ENCODE results near the gene TBC1D8.
"Not testable (repeated sequence)": the region's sequence is repeated elsewhere in the genome, so short reads cannot be mapped to it uniquely, and the experiment has no call there.

TBC1D8 gene

GRCh38 chr2:101063352-101064124, 87.6 kb downstream of the TBC1D8 start:
- no peak for DNase-seq

DNA sequence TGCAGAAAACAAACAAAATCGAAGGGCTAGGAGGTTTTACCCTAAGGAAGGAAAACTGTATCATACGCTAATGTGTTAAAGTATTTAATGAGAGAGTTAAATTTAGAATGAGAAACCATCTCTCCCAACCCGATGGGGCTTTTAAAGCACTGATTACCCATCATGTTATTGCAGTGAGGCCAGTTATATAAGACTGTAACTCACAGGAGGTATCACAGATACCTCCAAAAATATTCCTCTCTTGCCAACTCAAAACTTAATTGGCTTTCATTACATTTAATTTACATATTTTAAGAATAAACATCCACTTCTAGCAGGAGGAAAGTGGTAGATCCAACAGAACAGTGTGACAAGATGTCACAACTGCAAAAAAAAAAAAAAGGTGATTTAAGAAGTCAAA, 92.8 kb downstream of the TBC1D8 start:
- DNase-seq, result no peak

DNA sequence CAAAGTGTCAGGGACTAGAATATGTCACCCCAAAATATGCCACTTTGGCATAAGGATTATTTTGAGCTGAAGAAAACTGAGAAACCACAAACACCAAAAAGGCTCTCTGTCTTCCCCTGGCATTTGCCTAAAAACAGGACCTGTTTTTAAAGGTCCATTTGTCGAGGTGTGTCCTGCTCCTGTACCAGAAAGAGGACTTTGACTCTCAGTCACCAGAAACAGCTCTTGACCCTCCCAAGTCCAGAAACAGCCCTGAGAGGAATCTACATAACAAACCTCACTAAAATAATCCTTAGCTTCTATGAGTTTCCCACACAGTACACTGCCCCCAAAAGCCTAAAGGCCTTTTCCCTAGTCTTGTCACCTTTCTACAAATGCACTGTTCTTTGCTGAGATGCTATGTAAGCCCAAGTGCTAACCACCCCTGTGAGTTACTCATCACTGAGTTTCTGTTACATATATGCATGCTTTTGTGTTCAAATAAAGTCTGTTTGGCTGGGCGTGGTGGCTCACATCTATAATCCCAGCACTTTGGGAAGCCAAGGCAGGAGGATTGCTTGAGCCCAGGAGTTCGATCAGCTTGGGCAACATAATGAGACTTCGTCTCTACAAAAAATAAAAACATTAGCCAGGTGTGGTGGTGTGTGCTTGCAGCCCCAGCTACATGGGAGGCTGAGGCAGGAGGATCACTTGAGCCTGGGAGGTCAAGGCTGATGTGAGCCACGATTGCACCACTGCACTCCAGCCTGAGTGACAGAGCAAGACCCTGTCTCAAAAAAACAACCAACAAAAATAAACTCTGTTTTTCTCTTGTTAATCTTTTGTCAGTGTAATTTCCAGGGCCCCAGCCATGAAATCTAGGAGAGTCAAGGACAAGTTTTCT, 93.9 kb downstream of the TBC1D8 start:
- no peak for DNase-seq

- no peak for DNase-seq
Measured at GRCh38 chr2:101053117-101053516, 98.1 kb downstream of the TBC1D8 start.

DNA sequence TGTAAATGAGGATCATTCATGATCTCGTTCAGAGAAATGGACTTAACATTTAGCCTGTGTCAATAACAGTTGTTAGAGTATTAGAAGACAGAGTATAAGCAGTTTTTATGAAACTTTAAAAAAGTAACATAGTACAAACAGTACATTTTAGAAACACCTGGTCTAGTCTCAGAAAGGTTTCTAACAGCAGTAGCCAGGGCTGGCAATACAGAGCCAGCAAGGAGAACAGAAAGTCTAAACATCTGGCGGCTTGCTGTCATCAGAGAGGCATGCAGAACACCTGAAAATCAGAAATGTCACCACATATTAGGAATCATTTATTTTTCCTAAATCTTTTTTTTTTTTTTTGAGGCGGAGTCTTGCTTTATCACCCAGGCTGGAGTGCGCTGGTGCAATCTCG, 99.0 kb downstream of the TBC1D8 start:
- DNase-seq, result no peak

DNA sequence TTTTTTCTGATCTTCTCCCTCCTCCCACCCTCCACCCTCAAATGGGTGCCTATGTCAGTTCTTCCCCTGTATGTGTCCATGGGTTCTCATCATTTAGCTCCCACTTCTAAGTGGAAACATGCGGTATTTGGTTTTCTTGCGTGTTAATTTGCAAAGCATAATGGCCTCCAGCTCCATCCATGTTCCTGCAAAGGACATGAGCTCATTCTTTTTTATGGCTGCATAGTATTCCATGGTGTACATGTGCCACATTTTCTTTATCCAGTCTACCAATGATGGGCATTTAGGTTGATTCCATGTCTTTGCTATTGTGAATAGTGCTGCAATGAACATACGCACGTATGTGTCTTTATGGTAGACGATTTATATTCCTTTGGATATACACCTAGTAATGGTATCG, 100.3 kb downstream of the TBC1D8 start:
- not testable (repeated sequence) for DNase-seq

GRCh38 chr2:101048756-101049155, 102.4 kb downstream of the TBC1D8 start:
- DNase-seq, result no peak

GRCh38 chr2:101047774-101048173, 103.4 kb downstream of the TBC1D8 start:
- DNase-seq, result no peak

DNA sequence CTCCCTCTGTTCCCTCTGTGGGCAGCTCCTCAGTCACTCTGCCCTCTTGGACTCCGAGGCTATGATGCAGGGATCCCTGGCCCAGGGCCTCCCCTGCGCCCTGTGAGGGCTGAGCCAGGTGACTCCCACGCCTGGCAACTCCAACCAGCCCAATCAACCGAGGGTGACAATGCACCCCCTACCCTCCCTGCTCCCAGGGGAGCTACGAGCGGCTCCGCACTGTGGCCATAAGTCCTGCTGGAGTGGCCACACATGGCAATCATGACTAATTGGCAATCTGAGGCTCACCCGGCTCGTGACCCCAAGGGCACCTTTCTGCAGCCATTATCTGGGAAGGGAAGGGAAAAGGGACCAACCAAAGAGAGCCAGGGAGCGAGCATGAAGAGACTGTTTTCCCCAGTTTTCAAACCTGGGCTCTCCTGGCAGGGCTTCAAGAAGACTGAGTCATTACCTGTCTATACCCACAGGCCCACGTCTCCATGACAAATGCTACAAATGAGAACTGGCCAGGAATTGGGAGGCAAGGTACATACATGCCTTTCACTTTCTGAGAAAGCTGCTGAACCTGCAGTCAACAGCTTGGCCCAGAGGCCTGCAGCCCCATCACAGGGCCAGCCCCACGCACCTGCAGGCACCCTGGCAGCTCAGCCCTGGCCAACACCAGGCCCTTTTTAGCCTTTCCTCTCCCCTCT, 104.0 kb downstream of the TBC1D8 start:
- no peak for DNase-seq

GRCh38 chr2:101045330-101045729, 105.9 kb downstream of the TBC1D8 start:
- no peak for DNase-seq

GRCh38 chr2:101041413-101041812, 109.8 kb downstream of the TBC1D8 start:
- DNase-seq, result no peak

DNA sequence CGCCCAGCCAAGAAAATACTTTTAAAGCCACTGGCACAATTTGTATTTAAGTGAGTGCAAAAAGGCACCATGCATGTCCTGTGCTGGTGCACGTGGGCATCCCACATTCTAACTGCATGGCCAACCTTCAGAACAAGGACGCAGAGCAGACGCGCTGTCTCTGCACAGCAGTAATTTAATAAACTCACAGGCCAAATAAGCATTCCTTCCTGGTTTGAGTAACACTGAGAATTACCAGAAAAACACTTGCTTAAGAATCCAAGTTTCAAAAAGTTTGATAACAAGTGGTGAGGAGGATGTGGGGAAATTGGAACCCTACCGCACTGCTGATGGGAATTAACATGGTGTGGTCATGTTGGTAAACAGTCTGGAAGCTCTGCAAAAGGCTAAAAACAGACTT, 110.4 kb downstream of the TBC1D8 start:
- no peak for DNase-seq

DNA sequence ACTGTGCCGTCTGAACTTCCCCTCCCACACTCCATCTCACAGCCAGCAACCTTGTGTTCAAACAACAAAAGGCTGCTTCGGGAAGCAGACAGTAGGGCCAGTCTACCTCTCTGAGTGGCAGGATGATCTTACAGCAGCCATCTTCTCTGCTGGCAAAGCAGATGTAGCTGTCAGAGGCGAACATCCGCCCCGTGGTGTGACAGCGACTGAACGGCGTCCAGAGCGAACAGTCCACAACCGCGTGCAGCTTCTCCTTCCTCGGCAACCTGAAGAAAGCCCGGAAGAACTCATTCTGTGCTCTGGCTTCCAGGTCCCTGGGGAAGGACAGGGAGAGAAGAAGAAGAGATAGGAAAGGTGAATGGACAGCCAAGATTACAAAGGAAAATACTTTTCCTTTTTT, 111.1 kb downstream of the TBC1D8 start:
- DNase-seq, result no peak

DNA sequence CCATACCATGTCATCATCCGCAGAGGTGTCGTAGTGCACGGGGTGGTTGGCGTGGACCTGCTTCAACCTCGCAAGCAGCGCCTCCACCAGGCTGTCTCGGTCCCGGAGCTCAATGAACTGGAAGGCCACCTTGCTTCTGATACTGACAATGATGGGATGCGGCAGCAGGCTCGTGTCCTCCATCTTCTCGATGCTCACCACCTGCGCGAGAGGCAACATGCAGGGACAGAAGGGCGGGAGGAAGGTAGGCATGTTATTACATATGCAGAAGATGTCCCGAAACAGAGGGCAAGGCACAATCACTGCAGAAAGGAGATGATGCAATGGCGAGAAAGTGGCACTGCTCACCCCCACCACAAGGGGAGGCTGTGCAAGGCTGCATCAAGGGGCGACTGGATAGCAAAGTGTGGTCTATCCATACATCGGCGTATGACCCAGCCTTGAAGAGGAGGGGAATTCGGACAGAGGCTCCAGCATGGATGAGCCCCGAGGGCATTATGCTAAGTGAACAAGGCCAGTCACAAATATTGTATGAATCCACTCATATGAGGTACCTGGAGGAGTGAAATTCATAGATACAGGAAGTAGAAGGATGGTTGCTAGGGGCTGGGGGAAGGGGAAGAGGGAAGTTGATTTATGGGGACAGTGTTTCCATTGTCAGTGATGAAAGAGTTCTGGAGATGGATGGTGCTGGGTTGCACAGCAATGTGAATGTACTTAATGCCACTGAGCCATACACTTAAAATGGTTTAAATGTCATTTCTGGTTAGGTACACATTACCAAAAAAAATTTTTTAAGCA, 112.5 kb downstream of the TBC1D8 start:
- no peak for DNase-seq

DNA sequence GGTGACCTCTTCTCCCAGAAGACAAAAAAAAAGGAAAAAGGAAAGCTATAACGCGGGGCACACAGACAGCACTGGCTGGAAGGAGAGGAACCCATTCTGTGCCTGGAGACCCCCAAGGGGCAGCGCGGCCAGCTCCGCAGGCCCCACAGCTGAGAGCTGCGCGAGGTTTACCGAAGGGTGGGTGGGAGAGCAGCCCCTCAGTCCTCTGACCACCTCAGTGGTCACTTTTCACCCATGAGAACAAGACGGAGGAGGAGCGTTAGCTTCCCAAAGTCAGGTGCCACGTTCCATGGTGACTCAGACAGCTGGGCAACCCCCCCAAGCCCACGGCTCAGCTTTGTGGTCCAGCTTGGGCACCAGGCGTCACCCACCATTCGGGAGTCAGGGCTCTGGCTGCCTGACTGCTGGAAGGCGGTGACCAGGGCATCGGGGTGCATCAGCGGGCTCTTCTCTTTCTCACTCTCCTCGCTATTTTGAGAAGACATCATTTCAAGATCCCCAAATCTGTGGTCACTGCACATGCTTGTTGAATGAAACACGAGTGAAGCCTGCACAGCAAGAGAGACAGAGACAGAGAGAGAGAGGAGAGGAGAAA, 113.9 kb downstream of the TBC1D8 start:
- DNase-seq, result no peak

DNA sequence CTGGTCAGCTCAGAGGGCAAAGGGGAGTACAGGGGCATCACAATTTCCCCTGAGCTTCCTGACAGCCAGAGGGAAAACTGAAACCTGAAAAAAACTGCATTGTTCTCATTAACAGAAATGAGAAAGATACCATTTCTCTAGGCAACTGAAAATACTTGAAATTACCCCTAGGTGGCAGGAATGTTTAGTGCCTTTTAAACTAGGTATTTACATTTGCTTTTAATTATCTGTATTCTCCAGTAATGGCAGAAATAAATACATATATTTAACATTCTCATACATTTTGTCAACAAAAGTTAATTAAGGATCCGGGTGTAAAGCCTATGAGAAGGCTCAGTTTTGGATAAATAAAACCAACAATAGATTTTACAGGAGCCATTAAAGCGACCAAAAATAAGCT, 114.6 kb downstream of the TBC1D8 start:
- DNase-seq, result no peak

DNA sequence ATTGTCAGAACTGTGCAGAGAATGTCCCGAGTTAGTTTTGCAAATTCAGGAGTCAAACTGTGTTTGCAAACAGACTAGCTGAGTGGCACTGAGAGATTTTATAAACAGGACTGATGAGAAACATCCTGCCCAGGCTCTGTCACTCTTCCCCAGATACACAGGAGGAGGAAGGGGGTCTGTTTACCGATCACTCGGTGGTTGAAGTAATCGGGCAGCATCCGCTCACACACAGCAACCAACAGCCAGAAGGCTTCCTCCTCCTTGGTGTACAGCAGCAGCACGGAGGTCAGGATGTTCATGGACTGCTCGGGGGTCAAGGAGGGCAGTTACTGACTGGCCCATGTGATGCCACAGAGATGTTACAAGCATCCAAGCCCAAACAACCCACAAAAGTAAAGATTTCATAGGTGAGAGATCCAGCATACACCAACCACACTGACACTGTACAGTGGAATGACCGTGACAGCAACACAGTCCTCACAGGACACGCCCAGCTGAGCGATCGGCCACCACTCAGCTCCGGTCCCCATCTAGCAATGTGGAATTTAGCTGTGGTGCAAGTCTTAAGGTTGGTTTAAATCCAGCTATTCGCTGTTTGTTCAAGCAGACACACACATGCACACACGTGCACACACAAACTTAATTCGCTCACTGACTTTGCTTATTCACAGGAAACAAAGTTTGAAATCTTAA, 119.0 kb downstream of the TBC1D8 start:
- DNase-seq, result no peak

DNA sequence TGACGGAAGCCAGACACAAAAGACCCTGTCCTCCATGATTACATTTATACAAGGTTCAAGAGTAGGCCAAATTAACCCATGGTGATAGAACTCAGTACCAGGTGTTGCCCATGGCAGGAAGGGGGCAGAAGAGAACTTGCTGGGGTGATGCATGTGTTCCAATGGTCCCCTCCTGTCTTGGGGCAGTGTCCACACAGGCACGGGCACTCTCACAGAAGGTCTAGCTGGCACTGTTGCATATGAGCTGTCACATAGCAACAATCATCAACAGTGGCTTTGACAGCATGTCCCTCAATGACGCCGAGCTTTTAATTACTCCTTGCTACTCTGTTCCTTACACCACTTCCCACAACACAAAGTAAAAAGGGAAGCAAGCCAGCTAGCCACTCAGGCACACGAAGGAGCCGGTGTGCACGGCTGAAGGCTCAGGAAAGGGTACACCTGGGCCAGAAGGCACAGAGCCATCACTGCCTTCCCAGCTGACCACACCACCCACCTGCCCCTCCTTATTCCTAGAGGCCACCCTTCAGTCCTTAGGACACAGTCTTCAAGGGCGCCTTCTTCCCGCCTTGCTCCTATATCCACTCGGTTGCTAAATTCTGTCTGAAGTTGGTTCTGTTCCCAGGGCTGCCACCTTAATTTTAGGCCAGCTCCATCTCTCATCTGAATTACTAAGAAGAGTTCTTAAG, 120.2 kb downstream of the TBC1D8 start:
- DNase-seq, result no peak

DNA sequence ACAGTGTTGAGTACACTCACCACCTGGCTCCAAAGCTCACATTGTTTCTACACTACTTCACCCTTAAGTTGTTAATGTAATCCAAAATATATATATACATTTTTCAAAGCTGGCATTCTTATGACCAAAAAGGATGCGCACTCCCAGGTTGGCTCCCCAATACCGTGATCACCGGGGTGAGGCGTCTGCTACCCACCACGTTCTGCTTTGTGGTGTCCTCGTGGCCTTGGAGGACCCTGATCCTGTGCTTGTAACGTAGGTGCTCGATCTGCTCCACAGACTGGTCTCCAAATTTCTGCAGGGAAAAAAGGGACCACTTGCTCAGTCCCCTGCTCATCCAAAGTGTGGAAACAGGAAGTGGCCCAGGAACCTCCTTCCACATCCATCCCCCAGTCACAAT, 123.3 kb downstream of the TBC1D8 start:
- no peak for DNase-seq

DNA sequence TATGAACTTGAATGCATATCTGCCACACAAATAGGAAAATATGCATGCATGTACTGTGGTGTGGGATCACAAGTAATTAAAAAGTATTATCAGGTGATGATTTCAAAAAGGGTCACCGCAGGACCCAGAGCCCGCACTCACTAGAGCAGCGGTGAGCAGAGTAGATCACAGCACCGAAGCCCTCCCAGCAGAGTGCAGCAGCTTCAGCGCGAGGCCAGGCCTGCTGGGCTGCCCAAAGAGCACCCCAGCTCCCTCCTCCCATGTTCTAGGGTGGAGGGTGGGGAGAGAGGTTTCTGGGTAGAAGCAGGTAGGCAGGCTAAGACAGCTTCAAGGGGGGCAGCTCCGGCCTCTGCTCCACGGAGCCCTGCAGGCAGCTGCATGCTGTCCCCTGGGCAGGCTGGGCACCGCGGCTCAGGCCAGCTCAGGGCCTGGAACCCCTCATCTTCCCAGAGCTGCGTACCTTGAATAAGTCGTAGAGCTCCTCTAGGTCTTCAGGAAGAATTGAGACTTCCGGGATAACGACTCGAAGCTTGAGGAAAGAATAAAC, 124.2 kb downstream of the TBC1D8 start:
- no peak for DNase-seq

DNA sequence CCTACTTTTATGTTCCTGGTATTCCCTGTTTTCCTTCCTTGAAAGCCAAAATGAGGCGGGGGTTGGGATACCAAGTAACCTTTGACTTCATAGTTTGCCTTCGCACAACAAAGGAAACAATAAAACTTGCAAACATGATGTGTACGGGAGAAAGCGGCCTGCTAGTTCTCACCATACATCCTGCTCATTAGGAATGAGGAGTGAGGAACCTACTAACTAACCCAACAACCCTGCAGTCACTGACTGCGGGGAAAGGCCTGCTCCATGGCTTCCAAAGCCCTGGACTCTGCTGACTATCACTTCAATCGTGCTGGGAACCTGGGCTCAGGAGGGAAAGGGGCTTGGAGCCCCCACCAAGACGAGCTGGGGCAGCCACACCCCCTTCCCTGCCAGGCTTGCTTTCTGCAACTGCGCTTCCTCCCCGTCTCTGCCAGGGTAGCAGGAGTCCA, 124.9 kb downstream of the TBC1D8 start:
- no peak for DNase-seq
